Measurements from ENCODE around the gene UBA7. TPM values are rescaled to one million over a fixed set of nuclear protein-coding genes. Genes with fewer than 3 reads are reported as not detected.
A peak's percentile ranks its signal among the peaks of the same experiment; 100 is the strongest.

Gene UBA7, protein sequence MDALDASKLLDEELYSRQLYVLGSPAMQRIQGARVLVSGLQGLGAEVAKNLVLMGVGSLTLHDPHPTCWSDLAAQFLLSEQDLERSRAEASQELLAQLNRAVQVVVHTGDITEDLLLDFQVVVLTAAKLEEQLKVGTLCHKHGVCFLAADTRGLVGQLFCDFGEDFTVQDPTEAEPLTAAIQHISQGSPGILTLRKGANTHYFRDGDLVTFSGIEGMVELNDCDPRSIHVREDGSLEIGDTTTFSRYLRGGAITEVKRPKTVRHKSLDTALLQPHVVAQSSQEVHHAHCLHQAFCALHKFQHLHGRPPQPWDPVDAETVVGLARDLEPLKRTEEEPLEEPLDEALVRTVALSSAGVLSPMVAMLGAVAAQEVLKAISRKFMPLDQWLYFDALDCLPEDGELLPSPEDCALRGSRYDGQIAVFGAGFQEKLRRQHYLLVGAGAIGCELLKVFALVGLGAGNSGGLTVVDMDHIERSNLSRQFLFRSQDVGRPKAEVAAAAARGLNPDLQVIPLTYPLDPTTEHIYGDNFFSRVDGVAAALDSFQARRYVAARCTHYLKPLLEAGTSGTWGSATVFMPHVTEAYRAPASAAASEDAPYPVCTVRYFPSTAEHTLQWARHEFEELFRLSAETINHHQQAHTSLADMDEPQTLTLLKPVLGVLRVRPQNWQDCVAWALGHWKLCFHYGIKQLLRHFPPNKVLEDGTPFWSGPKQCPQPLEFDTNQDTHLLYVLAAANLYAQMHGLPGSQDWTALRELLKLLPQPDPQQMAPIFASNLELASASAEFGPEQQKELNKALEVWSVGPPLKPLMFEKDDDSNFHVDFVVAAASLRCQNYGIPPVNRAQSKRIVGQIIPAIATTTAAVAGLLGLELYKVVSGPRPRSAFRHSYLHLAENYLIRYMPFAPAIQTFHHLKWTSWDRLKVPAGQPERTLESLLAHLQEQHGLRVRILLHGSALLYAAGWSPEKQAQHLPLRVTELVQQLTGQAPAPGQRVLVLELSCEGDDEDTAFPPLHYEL
- total RNA-seq (2021; ENCODE audit: unreplicated experiment) (12.5 TPM), Bru-seq, nascent RNA (percentile 34 among the genes with signal in this experiment), BruChase-seq, experiment 1, labeled RNA remaining after a 2-hour chase (percentile 43 among the genes with signal in this experiment), BruChase-seq, experiment 2, labeled RNA remaining after a 6-hour chase (percentile 42 among the genes with signal in this experiment)
- polyA plus RNA-seq (2012; ENCODE audit: insufficient read length): 6.9 TPM
- long read RNA-seq, partial matches to known transcripts: 1 of 4 reads
- long read RNA-seq, other reads (novel, unspliced or antisense): 3 of 4 reads

DNA sequence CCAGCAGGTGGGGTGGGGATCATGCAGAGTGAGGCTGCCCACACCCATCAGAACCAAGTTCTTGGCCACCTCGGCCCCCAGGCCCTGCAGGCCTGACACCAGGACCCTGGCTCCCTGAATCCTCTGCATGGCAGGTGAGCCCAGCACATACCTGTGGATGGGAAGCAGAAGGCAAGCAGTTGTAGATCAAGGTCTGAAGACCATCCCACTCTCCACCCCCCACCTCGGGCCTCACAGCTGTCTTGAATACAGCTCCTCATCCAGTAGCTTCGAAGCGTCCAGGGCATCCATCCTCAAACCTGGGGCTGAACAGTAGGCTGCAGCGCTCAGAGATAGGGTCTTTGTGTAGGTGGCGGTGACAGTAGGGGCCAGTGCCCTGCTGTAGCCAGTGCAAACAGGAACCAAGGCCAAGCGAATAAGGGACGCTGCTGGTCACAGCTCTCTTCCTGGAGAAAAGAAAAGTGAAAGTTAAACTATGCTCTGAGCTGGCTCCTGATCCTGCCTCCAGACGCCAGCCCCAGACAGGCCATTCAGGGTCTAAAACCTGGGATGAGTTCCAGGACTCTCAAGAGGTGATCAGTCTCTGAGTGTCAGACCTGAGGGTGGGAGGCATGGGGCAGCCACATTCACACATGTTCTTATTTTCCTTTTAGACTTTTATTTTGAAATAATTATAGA is at the start of gene UBA7:
Gene UBA7, minus strand, starts transcription at position 457 of the 678 bp plus-strand sequence. Its CDS starts 166 bp downstream, at position 291.
- no peaks in the 10 kb centered on the region for H3K36me3 ChIP-seq (ENCODE audit: control insufficient read depth, insufficient read depth, low read length)

DNA sequence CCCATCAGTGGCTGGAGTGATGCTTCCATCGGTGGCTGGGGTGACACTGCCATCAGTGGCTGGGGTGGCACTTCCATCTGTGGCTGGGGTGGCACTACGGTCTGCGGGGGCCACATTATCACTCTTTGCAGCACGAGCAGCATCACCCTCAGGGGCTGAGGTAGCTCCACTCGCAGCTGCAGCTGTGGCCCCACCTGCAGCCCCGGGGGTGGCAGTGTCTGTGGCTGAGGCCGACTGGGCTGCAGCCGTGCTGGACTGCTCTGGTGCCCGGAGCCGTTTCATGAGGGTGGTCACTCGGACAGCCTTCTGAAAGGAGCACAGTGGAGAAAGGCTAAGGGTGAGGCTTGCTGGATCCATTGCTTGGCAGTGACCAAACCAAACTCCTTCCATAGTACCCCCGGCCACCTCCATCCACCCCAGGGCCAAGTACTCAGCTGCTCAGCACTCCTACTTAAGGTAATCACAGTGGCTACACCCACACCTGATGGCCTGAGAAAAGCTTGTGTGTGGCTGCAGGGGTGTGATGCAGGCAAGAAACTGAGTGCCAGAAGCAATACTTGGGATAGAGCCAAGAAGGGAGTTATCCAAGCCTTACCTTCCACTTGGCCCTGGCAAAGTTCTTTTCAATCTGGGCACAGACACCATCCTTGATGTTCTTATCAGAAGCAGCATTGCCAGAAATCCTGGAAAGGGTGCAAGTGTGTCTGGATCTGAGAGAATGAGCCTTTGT is 46.0 kb upstream of the UBA7 start:
- no peak for TF ChIP-seq SIN3A (IDR thresholded peaks at IDR 0.05; ENCODE audit: borderline replicate concordance, insufficient read depth, low read depth, low read length)
- Histone ChIP-seq H3K9me3 (ENCODE audit: control insufficient read depth, insufficient read depth, low read depth, low read length) (no peaks in the 10 kb centered on the region), H3K27ac (ENCODE audit: low read length) (no peak overlapping the region), H3K4me3 (ENCODE audit: low read depth in 2 of 2, low read length in 2 of 2) (no peak overlapping the region), H3K27me3 (ENCODE audit: control insufficient read depth, insufficient read depth, low read length) (no peaks in the 10 kb centered on the region), H3K4me1 (ENCODE audit: control insufficient read depth, insufficient read depth, low read length) (peaks cover 5% of the 10 kb centered on the region; the same call in 1 of the 2 replicates), H3K36me3 (ENCODE audit: control insufficient read depth, insufficient read depth, low read length) (peaks cover 2% of the 10 kb centered on the region; the same call in 1 of the 2 replicates)
- no TSS peak for BruUV-seq (replicated peaks)
- intact Hi-C loops (cut with micrococcal nuclease; ENCODE audit: unreplicated experiment) (no loop called here), in situ Hi-C loops (cut with HindIII; ENCODE audit: low pct_unique_long_range_greater_than_20kb, low sequenced_read_pairs) (no loop called here)
- DNase-seq (ENCODE audit: low read depth, low spot score) (no peak), ATAC-seq (no peak)
- ChIA-PET POLR2A (no interaction called here), CTCF (no interaction called here)

More for the DNA sequence above, at the start of gene UBA7:
- no TSS peak for BruUV-seq (replicated peaks)
- CTCF ChIA-PET: interaction anchor here (1.2 kb wide), 1 partner anchor 28 kb away, joined by 3 read pairs; no protein-coding TSS in a partner anchor
- DNase-seq (ENCODE audit: low read depth, low spot score) (no peak), ATAC-seq (peak; percentile 86)
- intact Hi-C loops (cut with micrococcal nuclease; ENCODE audit: unreplicated experiment) (no loop called here), in situ Hi-C loops (cut with HindIII; ENCODE audit: low pct_unique_long_range_greater_than_20kb, low sequenced_read_pairs) (no loop called here)
- Histone ChIP-seq H3K9me3 (ENCODE audit: control insufficient read depth, insufficient read depth, low read depth, low read length) (no peaks in the 10 kb centered on the region), H3K4me1 (ENCODE audit: control insufficient read depth, insufficient read depth, low read length) (no peaks in the 10 kb centered on the region), H3K27ac (ENCODE audit: low read length) (peak within 1 kb of the TSS; percentile 51), H3K4me3 (ENCODE audit: low read depth in 2 of 2, low read length in 2 of 2) (peak within 1 kb of the TSS; percentile 13 to 37), H3K27me3 (ENCODE audit: control insufficient read depth, insufficient read depth, low read length) (no peaks in the 10 kb centered on the region)
- POLR2A ChIA-PET: no interaction called here
- no peak for TF ChIP-seq SIN3A (IDR thresholded peaks at IDR 0.05; ENCODE audit: borderline replicate concordance, insufficient read depth, low read depth, low read length)

DNA sequence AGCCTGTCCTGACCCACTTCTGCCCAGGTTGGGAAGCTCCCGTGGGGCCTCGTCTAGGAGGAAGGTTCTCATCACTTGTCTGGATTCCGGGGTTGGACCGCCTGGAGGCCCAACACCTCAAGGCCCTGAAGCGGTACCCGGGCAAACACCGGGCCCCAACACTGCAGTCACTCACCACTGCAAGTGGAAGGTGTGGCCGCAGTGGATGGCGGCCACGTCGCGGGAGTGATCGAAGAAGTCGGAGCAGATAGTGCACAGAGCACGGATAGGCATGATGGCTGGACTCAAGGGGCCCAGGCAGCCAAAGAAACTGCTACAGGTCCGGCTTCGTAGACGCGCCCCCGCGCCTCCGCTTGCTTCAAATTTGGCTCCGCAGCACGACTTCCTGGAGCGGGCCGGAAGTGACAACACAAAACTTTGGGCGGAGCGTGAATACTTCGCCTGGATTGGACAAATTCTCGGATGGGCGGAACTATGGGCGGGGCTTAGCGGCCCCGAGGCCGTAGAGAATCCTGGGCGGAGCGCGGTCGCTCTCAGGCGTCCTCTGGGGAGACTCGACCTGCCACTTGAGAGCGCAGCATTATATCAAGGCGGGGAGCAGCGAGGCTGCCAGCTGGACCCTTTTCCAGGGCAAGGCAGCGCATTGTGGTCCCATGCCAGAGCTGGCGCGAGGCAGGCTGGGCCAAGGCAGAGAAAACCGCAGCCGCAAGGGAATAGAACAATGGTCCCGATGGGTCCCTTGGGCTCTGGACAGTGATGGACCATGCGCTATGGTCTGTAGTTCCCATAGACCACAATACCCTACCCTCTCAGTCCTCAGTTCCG is 42.6 kb upstream of the UBA7 start, which contains the start of gene TRAIP:
Gene TRAIP, minus strand, starts transcription at position 384 of the 825 bp plus-strand sequence. Its CDS starts 111 bp downstream, at position 273.
- peak within 1 kb of the TSS; percentile 87 for H3K27ac ChIP-seq (ENCODE audit: low read length)
- H3K4me1 ChIP-seq (ENCODE audit: control insufficient read depth, insufficient read depth, low read length): peaks cover 5% of the 10 kb centered on the region; the same call in 1 of the 2 replicates
- ChIA-PET CTCF (no interaction called here), POLR2A (no interaction called here)
- intact Hi-C loops (cut with micrococcal nuclease; ENCODE audit: unreplicated experiment) (no loop called here), in situ Hi-C loops (cut with HindIII; ENCODE audit: low pct_unique_long_range_greater_than_20kb, low sequenced_read_pairs) (no loop called here)
- DNase-seq (ENCODE audit: low read depth, low spot score) (peak; percentile 76), ATAC-seq (peak; percentile 99)
- H3K27me3 ChIP-seq (ENCODE audit: control insufficient read depth, insufficient read depth, low read length): no peaks in the 10 kb centered on the region
- TF ChIP-seq, protein P1, sequence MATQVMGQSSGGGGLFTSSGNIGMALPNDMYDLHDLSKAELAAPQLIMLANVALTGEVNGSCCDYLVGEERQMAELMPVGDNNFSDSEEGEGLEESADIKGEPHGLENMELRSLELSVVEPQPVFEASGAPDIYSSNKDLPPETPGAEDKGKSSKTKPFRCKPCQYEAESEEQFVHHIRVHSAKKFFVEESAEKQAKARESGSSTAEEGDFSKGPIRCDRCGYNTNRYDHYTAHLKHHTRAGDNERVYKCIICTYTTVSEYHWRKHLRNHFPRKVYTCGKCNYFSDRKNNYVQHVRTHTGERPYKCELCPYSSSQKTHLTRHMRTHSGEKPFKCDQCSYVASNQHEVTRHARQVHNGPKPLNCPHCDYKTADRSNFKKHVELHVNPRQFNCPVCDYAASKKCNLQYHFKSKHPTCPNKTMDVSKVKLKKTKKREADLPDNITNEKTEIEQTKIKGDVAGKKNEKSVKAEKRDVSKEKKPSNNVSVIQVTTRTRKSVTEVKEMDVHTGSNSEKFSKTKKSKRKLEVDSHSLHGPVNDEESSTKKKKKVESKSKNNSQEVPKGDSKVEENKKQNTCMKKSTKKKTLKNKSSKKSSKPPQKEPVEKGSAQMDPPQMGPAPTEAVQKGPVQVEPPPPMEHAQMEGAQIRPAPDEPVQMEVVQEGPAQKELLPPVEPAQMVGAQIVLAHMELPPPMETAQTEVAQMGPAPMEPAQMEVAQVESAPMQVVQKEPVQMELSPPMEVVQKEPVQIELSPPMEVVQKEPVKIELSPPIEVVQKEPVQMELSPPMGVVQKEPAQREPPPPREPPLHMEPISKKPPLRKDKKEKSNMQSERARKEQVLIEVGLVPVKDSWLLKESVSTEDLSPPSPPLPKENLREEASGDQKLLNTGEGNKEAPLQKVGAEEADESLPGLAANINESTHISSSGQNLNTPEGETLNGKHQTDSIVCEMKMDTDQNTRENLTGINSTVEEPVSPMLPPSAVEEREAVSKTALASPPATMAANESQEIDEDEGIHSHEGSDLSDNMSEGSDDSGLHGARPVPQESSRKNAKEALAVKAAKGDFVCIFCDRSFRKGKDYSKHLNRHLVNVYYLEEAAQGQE (IDR thresholded peaks at IDR 0.05; ENCODE audit: insufficient read depth in 1 of 2, low read depth in 2 of 2, low read length in 1 of 2): no peak
- peak; percentile 90; the same call in 1 of the 2 replicates for TF ChIP-seq SIN3A (IDR thresholded peaks at IDR 0.05; ENCODE audit: borderline replicate concordance, insufficient read depth, low read depth, low read length)
- TF ChIP-seq CTCF (IDR thresholded peaks at IDR 0.05): no peak
- peak; percentile 65 for TF ChIP-seq POLR2AphosphoS5 (IDR thresholded peaks at IDR 0.05; ENCODE audit: low read depth, low read length)
- TF ChIP-seq TCF7L2 (IDR thresholded peaks at IDR 0.05; ENCODE audit: low read depth, low read length): no peak
- peak within 1 kb of the TSS; percentile 75 to 84 for H3K4me3 ChIP-seq (ENCODE audit: low read depth in 2 of 2, low read length in 2 of 2)
- H3K36me3 ChIP-seq (ENCODE audit: control insufficient read depth, insufficient read depth, low read length): peaks cover 2% of the 10 kb centered on the region; the same call in 1 of the 2 replicates
- no TSS peak for BruUV-seq (replicated peaks)
- H3K9me3 ChIP-seq (ENCODE audit: control insufficient read depth, insufficient read depth, low read depth, low read length): no peaks in the 10 kb centered on the region

Data from Panc1 (cell line).